IMR-90 (cell line): ENCODE measurements around the gene ADAMTS16.

Experiments used
- BHLHE40 ChIP-seq: fragments of 150-350 bp; IDR thresholded peaks from 2 replicates; pipeline ENCODE4 v1.6.1; 2016; ENCODE audit warnings: mild to moderate bottlenecking, low read depth, low read length
- MXI1 ChIP-seq: IDR thresholded peaks from 2 replicates; pipeline ENCODE4 v1.6.1; 2012; ENCODE audit warnings: low read depth, mild to moderate bottlenecking, low read length, moderate library complexity, borderline replicate concordance
- RCOR1 ChIP-seq: IDR thresholded peaks from 2 replicates; pipeline ENCODE4 v1.6.1; 2012; ENCODE audit warnings: mild to moderate bottlenecking, low read length, improper control_type of control experiment; ENCODE audit not compliant: insufficient replicate concordance
- RFX5 ChIP-seq: IDR thresholded peaks from 2 replicates; pipeline ENCODE4 v1.8.0; 2012; ENCODE audit warnings: low read depth, mild to moderate bottlenecking, low read length, moderate library complexity
- SMC3 ChIP-seq: fragments of 150-350 bp; IDR thresholded peaks from 2 replicates; pipeline ENCODE4 v1.6.1; 2016; ENCODE audit warnings: low read depth, mild to moderate bottlenecking, antibody characterized with exemption, low read length, moderate library complexity
- TF ChIP-seq, protein P1 (sequence below): conservative IDR thresholded peaks from 2 replicates; pipeline ENCODE4 v1.5.1; 2012; ENCODE audit warnings: mild to moderate bottlenecking, low read depth, low read length, improper control_type of control experiment
- TF ChIP-seq, protein P2 (sequence below): fragments of 150-350 bp; IDR thresholded peaks from 2 replicates; pipeline ENCODE4 v1.6.1; 2016; ENCODE audit warnings: low read depth, mild to moderate bottlenecking, low read length, moderate library complexity, borderline replicate concordance

DNA sequence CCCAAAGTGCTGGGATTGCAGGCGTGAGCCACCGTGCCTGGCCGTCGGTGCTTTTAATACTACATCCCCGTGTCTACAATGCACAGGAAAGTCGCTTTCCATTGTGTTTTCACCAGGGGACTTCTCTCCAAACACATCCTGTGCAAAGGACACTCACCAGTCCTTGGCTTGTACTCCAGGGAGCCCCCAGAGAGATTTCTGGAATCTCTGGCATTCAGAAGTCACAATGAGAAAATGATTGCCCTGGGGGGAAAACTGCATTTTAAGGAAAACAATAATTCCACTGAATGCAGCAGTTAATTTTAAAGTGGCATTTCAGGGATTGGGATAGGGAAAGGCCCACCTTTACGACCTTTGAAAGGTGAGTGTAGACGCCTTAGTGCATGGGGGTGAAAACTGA, 112.0 kb downstream of the ADAMTS16 start:
- TF ChIP-seq, protein P1, sequence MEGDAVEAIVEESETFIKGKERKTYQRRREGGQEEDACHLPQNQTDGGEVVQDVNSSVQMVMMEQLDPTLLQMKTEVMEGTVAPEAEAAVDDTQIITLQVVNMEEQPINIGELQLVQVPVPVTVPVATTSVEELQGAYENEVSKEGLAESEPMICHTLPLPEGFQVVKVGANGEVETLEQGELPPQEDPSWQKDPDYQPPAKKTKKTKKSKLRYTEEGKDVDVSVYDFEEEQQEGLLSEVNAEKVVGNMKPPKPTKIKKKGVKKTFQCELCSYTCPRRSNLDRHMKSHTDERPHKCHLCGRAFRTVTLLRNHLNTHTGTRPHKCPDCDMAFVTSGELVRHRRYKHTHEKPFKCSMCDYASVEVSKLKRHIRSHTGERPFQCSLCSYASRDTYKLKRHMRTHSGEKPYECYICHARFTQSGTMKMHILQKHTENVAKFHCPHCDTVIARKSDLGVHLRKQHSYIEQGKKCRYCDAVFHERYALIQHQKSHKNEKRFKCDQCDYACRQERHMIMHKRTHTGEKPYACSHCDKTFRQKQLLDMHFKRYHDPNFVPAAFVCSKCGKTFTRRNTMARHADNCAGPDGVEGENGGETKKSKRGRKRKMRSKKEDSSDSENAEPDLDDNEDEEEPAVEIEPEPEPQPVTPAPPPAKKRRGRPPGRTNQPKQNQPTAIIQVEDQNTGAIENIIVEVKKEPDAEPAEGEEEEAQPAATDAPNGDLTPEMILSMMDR, result no peak
- no peak for TF ChIP-seq SMC3
- no peak for TF ChIP-seq MXI1
- no peak for TF ChIP-seq RCOR1
- TF ChIP-seq RFX5, result no peak
- TF ChIP-seq BHLHE40, result no peak
- TF ChIP-seq, protein P2, sequence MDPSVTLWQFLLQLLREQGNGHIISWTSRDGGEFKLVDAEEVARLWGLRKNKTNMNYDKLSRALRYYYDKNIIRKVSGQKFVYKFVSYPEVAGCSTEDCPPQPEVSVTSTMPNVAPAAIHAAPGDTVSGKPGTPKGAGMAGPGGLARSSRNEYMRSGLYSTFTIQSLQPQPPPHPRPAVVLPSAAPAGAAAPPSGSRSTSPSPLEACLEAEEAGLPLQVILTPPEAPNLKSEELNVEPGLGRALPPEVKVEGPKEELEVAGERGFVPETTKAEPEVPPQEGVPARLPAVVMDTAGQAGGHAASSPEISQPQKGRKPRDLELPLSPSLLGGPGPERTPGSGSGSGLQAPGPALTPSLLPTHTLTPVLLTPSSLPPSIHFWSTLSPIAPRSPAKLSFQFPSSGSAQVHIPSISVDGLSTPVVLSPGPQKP, result no peak
